ENCODE measurements around the gene LPP. TPM values are rescaled to one million over a fixed set of nuclear protein-coding genes. Genes with fewer than 3 reads are reported as not detected.

LPP gene
- total and polyA plus RNA-seq, 2 of the 4 experiments (the other 2 are of a cell fraction), result 16.0 to 130 TPM

- peaks cover 56% of the 10 kb centered on the region for H4K20me1 ChIP-seq (ENCODE audit: insufficient read depth, low read length)
- no peak overlapping the region for H3K18ac ChIP-seq (ENCODE audit: low read depth, low read length)
- no peak overlapping the region for H4K8ac ChIP-seq (ENCODE audit: low read depth in 2 of 2, low read length in 2 of 2)
- no peak overlapping the region for H3K14ac ChIP-seq (replicated peaks; ENCODE audit: low read depth, low read length)
- ChIA-PET CTCF (interaction anchor here (0.5 to 0.7 kb wide), 3 partner anchors 33 to 240 kb away, joined by 6 to 8 read pairs (median 6); no protein-coding TSS in a partner anchor), POLR2A (ENCODE audit: unreplicated experiment) (no interaction called here)
- H3K4ac ChIP-seq (ENCODE audit: low read depth, low read length), result no peak overlapping the region
- peaks cover 24% of the 10 kb centered on the region for H3K9me1 ChIP-seq (ENCODE audit: insufficient read depth, low read length)
- no CpG with 5 or more reads among the region's 12 CpGs for WGBS, 2 experiments (ENCODE audit: extremely low coverage in 2 of 2, insufficient read length in 1 of 2)
- H3K4me3 ChIP-seq (ENCODE audit: insufficient read depth, low read depth, low read length), result no peak overlapping the region
- no peak overlapping the region for H2BK20ac ChIP-seq (ENCODE audit: low read depth, low read length)
- H3K4me2 ChIP-seq (ENCODE audit: low read depth, low read length), result no peak overlapping the region
- no peak overlapping the region for H2BK120ac ChIP-seq (ENCODE audit: low read depth, low read length)
- H3K56ac ChIP-seq (ENCODE audit: extremely low read depth, insufficient read depth, low read length), result no peak overlapping the region
- no peak for ATAC-seq (ENCODE audit: low read depth)
- BruUV-seq (replicated peaks), result no TSS peak
- no peak overlapping the region for H3K23ac ChIP-seq (ENCODE audit: low read depth, low read length)
- H2BK5ac ChIP-seq (ENCODE audit: low read depth, low read length, poor library complexity, severe bottlenecking), result no peak overlapping the region
- in situ Hi-C loops (cut with MboI; ENCODE audit: low sequenced_read_pairs) (no loop called here), dilution Hi-C loops (cut with HindIII; ENCODE audit: low sequenced_read_pairs, unreplicated experiment) (no loop called here), intact Hi-C loops (cut with micrococcal nuclease) (no loop called here)
- no peak overlapping the region for H3K9ac ChIP-seq (ENCODE audit: low read depth, low read length)
- no peak overlapping the region for H2AFZ ChIP-seq (replicated peaks; ENCODE audit: low read length, poor library complexity)
- peaks cover 2% of the 10 kb centered on the region; the same call in 1 of the 2 replicates for H3K36me3 ChIP-seq (ENCODE audit: control insufficient read depth, insufficient read depth, low read length)
- peaks cover 51 to 83% of the 10 kb centered on the region in 2 experiments for H3K79me1 ChIP-seq (ENCODE audit: low read depth in 1 of 2, low read length in 2 of 2)
- H3K27me3 ChIP-seq (ENCODE audit: control insufficient read depth, insufficient read depth, low read length), result no peaks in the 10 kb centered on the region
- no peak overlapping the region for H3K27ac ChIP-seq (ENCODE audit: insufficient read depth, low read length)
- H4K5ac ChIP-seq (ENCODE audit: low read depth, low read length), result no peak overlapping the region
- peaks cover 9% of the 10 kb centered on the region for H3K4me1 ChIP-seq (ENCODE audit: control insufficient read depth, insufficient read depth, low read length)
- H3K9me3 ChIP-seq (ENCODE audit: control insufficient read depth, insufficient read depth, low read length), result no peaks in the 10 kb centered on the region
- no peak overlapping the region for H2AK9ac ChIP-seq (replicated peaks; ENCODE audit: low read depth, low read length, poor library complexity)
- H4K91ac ChIP-seq (ENCODE audit: insufficient read depth, low read depth, low read length), result no peak overlapping the region
- TF ChIP-seq RAD21 (IDR thresholded peaks at IDR 0.05; ENCODE audit: low read length) (no peak), POLR2A (IDR thresholded peaks at IDR 0.05; ENCODE audit: low read depth, low read length) (no peak), CEBPB (IDR thresholded peaks at IDR 0.05; ENCODE audit: low read depth, low read length) (peak; percentile 47; the same call in 1 of the 2 replicates)
- no peak overlapping the region for H2BK15ac ChIP-seq (ENCODE audit: low read depth, low read length)
- H2AK5ac ChIP-seq (ENCODE audit: low read depth, low read length), result no peak overlapping the region
- peak; percentile 39 for DNase-seq
These were observed 212.2 kb downstream of the LPP start for GRCh38 chr3:188365988-188366698.
